ENCODE data around the gene SCARB2. TPM values are rescaled to one million over a fixed set of nuclear protein-coding genes. Genes with fewer than 3 reads are reported as not detected.

SCARB2 gene
- total RNA-seq, 5 donors from 2014 or later (not counting 1 experiment from before 2014, with no cell fraction given) = 20.9 to 37.3 (median 23.2) TPM

DNA sequence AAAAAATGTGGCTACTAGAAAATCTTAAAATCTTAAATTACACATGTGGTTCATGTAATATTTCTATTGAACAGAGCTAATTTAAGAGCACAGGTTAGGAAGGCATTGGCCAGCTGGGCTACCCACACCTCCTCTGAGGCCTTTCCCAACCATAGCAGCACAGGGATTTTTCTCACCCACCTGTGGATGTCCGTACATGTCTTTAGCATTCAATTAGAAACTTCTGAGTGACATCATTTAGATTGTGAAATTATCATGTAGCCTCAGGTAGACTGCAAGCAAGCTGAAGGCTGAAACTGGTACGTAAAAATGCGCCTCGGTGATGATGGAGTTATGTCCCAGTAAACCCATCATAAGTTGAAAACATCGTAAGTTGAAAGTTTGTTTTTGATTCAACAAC, 31.2 kb downstream of the SCARB2 start:
- Mint-ChIP-seq H3K9me3 (no peaks in the 10 kb centered on the region), H3K27ac (no peak overlapping the region), H3K4me3 (no peak overlapping the region), H3K4me1 (peaks cover 2 to 6% (median 4%) of the 10 kb centered on the region in 3 donors), H3K27me3 (no peaks in the 10 kb centered on the region), H3K36me3 (peaks cover 9% of the 10 kb centered on the region)
- CTCF ChIA-PET = interaction anchor here (0.6 to 5.3 kb wide), 3 partner anchors 194 to 599 kb away, joined by 3 to 151 read pairs (median 38); no protein-coding TSS in a partner anchor
- POLR2A ChIA-PET = no interaction called here
- H3K27ac ChIP-seq (ENCODE audit: low read length) = no peak overlapping the region
- no peaks in the 10 kb centered on the region for H3K27me3 ChIP-seq (replicated peaks in 1 of 2; ENCODE audit: control insufficient read depth in 2 of 2, extremely low read depth in 1 of 2, insufficient read depth in 2 of 2, low read length in 1 of 2)
- no CpG with 5 or more reads among the region's 5 CpGs for WGBS (ENCODE audit: insufficient coverage)
- peaks cover 0 to 12% of the 10 kb centered on the region in 2 donors for H3K36me3 ChIP-seq (ENCODE audit: control insufficient read depth in 2 of 2, extremely low read depth in 1 of 2, insufficient read depth in 1 of 2, low read length in 1 of 2)
- DNase-seq (no peak), ATAC-seq (replicated peaks in 1 of 4) (no peak)
- peaks cover 0 to 3% of the 10 kb centered on the region in 2 experiments for H3K4me1 ChIP-seq (ENCODE audit: control insufficient read depth in 1 of 2, extremely low read depth in 1 of 2, insufficient read depth in 2 of 2, low read length in 2 of 2)
- H3K9me3 ChIP-seq = no peaks in the 10 kb centered on the region
- H3K4me3 ChIP-seq (ENCODE audit: control insufficient read depth in 1 of 2, extremely low read depth in 1 of 2, low read length in 1 of 2) = no peak overlapping the region

- Histone ChIP-seq H3K27ac (ENCODE audit: low read length) (no peak overlapping the region), H3K27me3 (replicated peaks in 1 of 2; ENCODE audit: control insufficient read depth in 2 of 2, extremely low read depth in 1 of 2, insufficient read depth in 2 of 2, low read length in 1 of 2) (no peaks in the 10 kb centered on the region), H3K4me1 (ENCODE audit: control insufficient read depth in 1 of 2, extremely low read depth in 1 of 2, insufficient read depth in 2 of 2, low read length in 2 of 2) (peaks cover 0 to 3% of the 10 kb centered on the region in 2 experiments), H3K36me3 (ENCODE audit: control insufficient read depth in 2 of 2, extremely low read depth in 1 of 2, insufficient read depth in 1 of 2, low read length in 1 of 2) (peaks cover 0 to 16% of the 10 kb centered on the region in 2 donors), H3K9me3 (no peaks in the 10 kb centered on the region), H3K4me3 (ENCODE audit: control insufficient read depth in 1 of 2, extremely low read depth in 1 of 2, low read length in 1 of 2) (no peak overlapping the region)
- ChIA-PET CTCF (interaction anchor here (0.6 to 5.3 kb wide), 41 partner anchors 9 to 1643 kb away, joined by 3 to 151 read pairs (median 3); partner anchors contain the start of genes NUP54 (in 1 of the 2) and STBD1 (in 1 of the 2)), POLR2A (interaction anchor here (0.6 kb wide), 3 partner anchors 27 to 199 kb away, joined by 3 to 4 read pairs (median 3); no protein-coding TSS in a partner anchor)
- no peaks in the 10 kb centered on the region for H3K9me3 Mint-ChIP-seq
- H3K27ac Mint-ChIP-seq = no peak overlapping the region
- no peaks in the 10 kb centered on the region for H3K27me3 Mint-ChIP-seq
- peaks cover 0 to 2% (median 0%) of the 10 kb centered on the region in 3 donors for H3K4me1 Mint-ChIP-seq
- DNase-seq (peak; percentile 59 to 90 (median 78)), ATAC-seq (replicated peaks in 1 of 4) (peak; percentile 77 to 88 (median 80))
- WGBS (ENCODE audit: insufficient coverage) = 81% methylated on average over 7 of the region's 11 CpGs
- H3K36me3 Mint-ChIP-seq = peaks cover 17% of the 10 kb centered on the region
- H3K4me3 Mint-ChIP-seq = no peak overlapping the region
These were observed 34.0 kb downstream of the SCARB2 start for GRCh38 chr4:76179398-76180318.

GRCh38 chr4:76178296-76178695, 35.3 kb downstream of the SCARB2 start:
- Histone ChIP-seq H3K36me3 (ENCODE audit: control insufficient read depth in 2 of 2, extremely low read depth in 1 of 2, insufficient read depth in 1 of 2, low read length in 1 of 2) (peaks cover 0 to 24% of the 10 kb centered on the region in 2 donors), H3K4me1 (ENCODE audit: control insufficient read depth in 1 of 2, extremely low read depth in 1 of 2, insufficient read depth in 2 of 2, low read length in 2 of 2) (peaks cover 0 to 3% of the 10 kb centered on the region in 2 experiments), H3K27me3 (replicated peaks in 1 of 2; ENCODE audit: control insufficient read depth in 2 of 2, extremely low read depth in 1 of 2, insufficient read depth in 2 of 2, low read length in 1 of 2) (no peaks in the 10 kb centered on the region), H3K4me3 (ENCODE audit: control insufficient read depth in 1 of 2, extremely low read depth in 1 of 2, low read length in 1 of 2) (no peak overlapping the region), H3K9me3 (no peaks in the 10 kb centered on the region), H3K27ac (ENCODE audit: low read length) (no peak overlapping the region)
- 60% methylated on average over 2 of the region's 2 CpGs for WGBS (ENCODE audit: insufficient coverage)
- ChIA-PET POLR2A (no interaction called here), CTCF (interaction anchor here (0.6 to 5.3 kb wide), 4 partner anchors 199 to 1037 kb away, joined by 3 to 151 read pairs (median 26); no protein-coding TSS in a partner anchor)
- Mint-ChIP-seq H3K4me1 (peaks cover 0 to 2% (median 0%) of the 10 kb centered on the region in 3 donors), H3K4me3 (no peak overlapping the region), H3K9me3 (no peaks in the 10 kb centered on the region), H3K27ac (no peak overlapping the region), H3K36me3 (peaks cover 25% of the 10 kb centered on the region), H3K27me3 (no peaks in the 10 kb centered on the region)
- DNase-seq = no peak
- ATAC-seq (replicated peaks in 1 of 4) = no peak

- no peak overlapping the region for H3K27ac Mint-ChIP-seq
- H3K36me3 Mint-ChIP-seq = peaks cover 29% of the 10 kb centered on the region
- Histone ChIP-seq H3K27ac (ENCODE audit: low read length) (no peak overlapping the region), H3K27me3 (replicated peaks in 1 of 2; ENCODE audit: control insufficient read depth in 2 of 2, extremely low read depth in 1 of 2, insufficient read depth in 2 of 2, low read length in 1 of 2) (no peaks in the 10 kb centered on the region), H3K4me3 (ENCODE audit: control insufficient read depth in 1 of 2, extremely low read depth in 1 of 2, low read length in 1 of 2) (no peak overlapping the region), H3K36me3 (ENCODE audit: control insufficient read depth in 2 of 2, extremely low read depth in 1 of 2, insufficient read depth in 1 of 2, low read length in 1 of 2) (peaks cover 0 to 25% of the 10 kb centered on the region in 2 donors), H3K4me1 (ENCODE audit: control insufficient read depth in 1 of 2, extremely low read depth in 1 of 2, insufficient read depth in 2 of 2, low read length in 2 of 2) (peaks cover 0 to 3% of the 10 kb centered on the region in 2 experiments), H3K9me3 (no peaks in the 10 kb centered on the region)
- ATAC-seq (replicated peaks in 1 of 4) (no peak), DNase-seq (no peak)
- H3K27me3 Mint-ChIP-seq = no peaks in the 10 kb centered on the region
- ChIA-PET POLR2A (interaction anchor here in 1 of 2 donors (0.5 kb wide), 1 partner anchor 1009 kb away, joined by 5 read pairs; no protein-coding TSS in a partner anchor), CTCF (interaction anchor here (0.6 to 5.3 kb wide), 5 partner anchors 182 to 1026 kb away, joined by 3 to 151 read pairs (median 6); no protein-coding TSS in a partner anchor)
- H3K9me3 Mint-ChIP-seq = no peaks in the 10 kb centered on the region
- H3K4me1 Mint-ChIP-seq = peaks cover 0 to 2% (median 0%) of the 10 kb centered on the region in 3 donors
- H3K4me3 Mint-ChIP-seq = no peak overlapping the region
These were observed 35.9 kb downstream of the SCARB2 start for GRCh38 chr4:76177709-76178108.

- CTCF ChIA-PET = no interaction called here
- Mint-ChIP-seq H3K9me3 (no peaks in the 10 kb centered on the region), H3K27ac (no peak overlapping the region), H3K4me1 (peaks cover 0 to 2% (median 0%) of the 10 kb centered on the region in 3 donors), H3K27me3 (no peaks in the 10 kb centered on the region), H3K36me3 (peaks cover 29% of the 10 kb centered on the region), H3K4me3 (no peak overlapping the region)
- ATAC-seq (replicated peaks in 1 of 4) (no peak), DNase-seq (no peak)
- Histone ChIP-seq H3K9me3 (no peaks in the 10 kb centered on the region), H3K27me3 (replicated peaks in 1 of 2; ENCODE audit: control insufficient read depth in 2 of 2, extremely low read depth in 1 of 2, insufficient read depth in 2 of 2, low read length in 1 of 2) (no peaks in the 10 kb centered on the region), H3K4me3 (ENCODE audit: control insufficient read depth in 1 of 2, extremely low read depth in 1 of 2, low read length in 1 of 2) (no peak overlapping the region), H3K4me1 (ENCODE audit: control insufficient read depth in 1 of 2, extremely low read depth in 1 of 2, insufficient read depth in 2 of 2, low read length in 2 of 2) (peaks cover 0 to 3% of the 10 kb centered on the region in 2 experiments), H3K36me3 (ENCODE audit: control insufficient read depth in 2 of 2, extremely low read depth in 1 of 2, insufficient read depth in 1 of 2, low read length in 1 of 2) (peaks cover 0 to 27% of the 10 kb centered on the region in 2 donors), H3K27ac (ENCODE audit: low read length) (no peak overlapping the region)
- POLR2A ChIA-PET = no interaction called here
- 100% methylated on average over 1 of the region's 1 CpG for WGBS (ENCODE audit: insufficient coverage)
These were observed 38.3 kb downstream of the SCARB2 start for GRCh38 chr4:76175336-76175735.

GRCh38 chr4:76174216-76174615, 39.4 kb downstream of the SCARB2 start:
- Histone ChIP-seq H3K4me1 (ENCODE audit: control insufficient read depth in 1 of 2, extremely low read depth in 1 of 2, insufficient read depth in 2 of 2, low read length in 2 of 2) (no peaks in the 10 kb centered on the region), H3K4me3 (ENCODE audit: control insufficient read depth in 1 of 2, extremely low read depth in 1 of 2, low read length in 1 of 2) (no peak overlapping the region), H3K27me3 (replicated peaks in 1 of 2; ENCODE audit: control insufficient read depth in 2 of 2, extremely low read depth in 1 of 2, insufficient read depth in 2 of 2, low read length in 1 of 2) (no peaks in the 10 kb centered on the region), H3K36me3 (ENCODE audit: control insufficient read depth in 2 of 2, extremely low read depth in 1 of 2, insufficient read depth in 1 of 2, low read length in 1 of 2) (peaks cover 0 to 33% of the 10 kb centered on the region in 2 donors), H3K27ac (ENCODE audit: low read length) (no peak overlapping the region), H3K9me3 (no peaks in the 10 kb centered on the region)
- H3K4me1 Mint-ChIP-seq = no peaks in the 10 kb centered on the region
- ATAC-seq (replicated peaks in 1 of 4) = no peak
- CTCF ChIA-PET = interaction anchor here in 1 of 2 donors (0.6 kb wide), 1 partner anchor 1885 kb away, joined by 4 read pairs; no protein-coding TSS in a partner anchor
- H3K9me3 Mint-ChIP-seq = no peaks in the 10 kb centered on the region
- H3K36me3 Mint-ChIP-seq = peaks cover 34% of the 10 kb centered on the region
- 100% methylated on average over 2 of the region's 6 CpGs for WGBS (ENCODE audit: insufficient coverage)
- POLR2A ChIA-PET = no interaction called here
- H3K4me3 Mint-ChIP-seq = no peak overlapping the region
- H3K27ac Mint-ChIP-seq = no peak overlapping the region
- H3K27me3 Mint-ChIP-seq = no peaks in the 10 kb centered on the region
- no peak for DNase-seq

Data from T-cell (primary cell).